ELR (cell line): ENCODE results near the gene RNF130.
A peak's percentile ranks its signal among the peaks of the same experiment; 100 is the strongest.
"Not testable (repeated sequence)": the region's sequence is repeated elsewhere in the genome, so short reads cannot be mapped to it uniquely, and the experiment has no call there.

Experiments
- DNase-seq: peaks from one replicate; pipeline ENCODE4 v3.0.0-alpha.2; 2015; ENCODE audit warnings: low read depth

The RNF130 gene

GRCh38 chr5:180102636-180103035 is 31.1 kb upstream of the RNF130 start:
- DNase-seq: no peak

- DNase-seq: no peak
Observed at GRCh38 chr5:180101451-180102105, 30.0 kb upstream of the RNF130 start.

- DNase-seq: no peak
Observed at GRCh38 chr5:180100621-180101450, 29.3 kb upstream of the RNF130 start.

- DNase-seq: no peak
Observed at GRCh38 chr5:180099733-180100611, 28.4 kb upstream of the RNF130 start.

GRCh38 chr5:180098991-180099732 is 27.6 kb upstream of the RNF130 start:
- no peak for DNase-seq

GRCh38 chr5:180098526-180098925 is 27.0 kb upstream of the RNF130 start:
- no peak for DNase-seq

- DNase-seq: no peak
Observed at GRCh38 chr5:180097926-180098325, 26.4 kb upstream of the RNF130 start.

- DNase-seq: no peak
Observed at GRCh38 chr5:180097163-180097894, 25.8 kb upstream of the RNF130 start.

- no peak for DNase-seq
Observed at GRCh38 chr5:180096616-180097015, 25.1 kb upstream of the RNF130 start.

- no peak for DNase-seq
Observed at GRCh38 chr5:180095545-180095944, 24.0 kb upstream of the RNF130 start.

- DNase-seq: no peak
Observed at GRCh38 chr5:180093651-180094382, 22.3 kb upstream of the RNF130 start.

GRCh38 chr5:180093241-180093640 is 21.7 kb upstream of the RNF130 start:
- no peak for DNase-seq

- DNase-seq: peak; percentile 35
Observed at GRCh38 chr5:180090769-180091546, 19.4 kb upstream of the RNF130 start.

- DNase-seq: peak; percentile 52
Observed at GRCh38 chr5:180090098-180090768, 18.7 kb upstream of the RNF130 start.

GRCh38 chr5:180089628-180090027 is 18.1 kb upstream of the RNF130 start:
- not testable (repeated sequence) for DNase-seq

GRCh38 chr5:180088561-180088960 is 17.0 kb upstream of the RNF130 start:
- no peak for DNase-seq

- DNase-seq: no peak
Observed at GRCh38 chr5:180086816-180087399, 15.3 kb upstream of the RNF130 start.

- no peak for DNase-seq
Observed at GRCh38 chr5:180085837-180086236, 14.3 kb upstream of the RNF130 start.
